ENCODE results near the gene SMYD3. TPM values are rescaled to one million over a fixed set of nuclear protein-coding genes. Genes with fewer than 3 reads are reported as not detected.

SMYD3 gene
- total RNA-seq, 1 donor from 2014 or later = 80.8 TPM

GRCh38 chr1:246550402-246550801, 43.3 kb upstream of the SMYD3 start:
- Histone ChIP-seq H2AFZ (ENCODE audit: low read depth, low read length) (no peak overlapping the region), H3K79me2 (ENCODE audit: insufficient read depth, low read length) (peaks cover 20% of the 10 kb centered on the region), H3K27ac (ENCODE audit: low read depth, low read length) (no peak overlapping the region), H3K4me3 (ENCODE audit: insufficient read depth, low read depth, low read length) (no peak overlapping the region), H3K36me3 (ENCODE audit: insufficient read depth, low read length) (peaks cover 20% of the 10 kb centered on the region), H3K4me1 (ENCODE audit: insufficient read depth, low read length) (no peaks in the 10 kb centered on the region), H3K9ac (ENCODE audit: low read length) (no peak overlapping the region), H4K20me1 (ENCODE audit: insufficient read depth, low read length) (peaks cover 22% of the 10 kb centered on the region), H3K9me3 (ENCODE audit: insufficient read depth, low read depth, low read length) (no peaks in the 10 kb centered on the region), H3K27me3 (ENCODE audit: insufficient read depth, low read length) (no peaks in the 10 kb centered on the region), H3K4me2 (ENCODE audit: low read length) (no peak overlapping the region)
- no peak for FAIRE-seq
- Mint-ChIP-seq H3K27me3 (ENCODE audit: low read depth, unreplicated experiment) (no peaks in the 10 kb centered on the region), H3K27ac (ENCODE audit: unreplicated experiment) (no peak overlapping the region), H3K36me3 (ENCODE audit: low read depth, unreplicated experiment) (peaks cover 18% of the 10 kb centered on the region), H3K9me3 (ENCODE audit: unreplicated experiment) (no peaks in the 10 kb centered on the region), H3K4me1 (ENCODE audit: low read depth, unreplicated experiment) (no peaks in the 10 kb centered on the region), H3K4me3 (ENCODE audit: unreplicated experiment) (no peak overlapping the region)
- TF ChIP-seq EZH2 (IDR thresholded peaks at IDR 0.05; ENCODE audit: insufficient read depth, low read length) = no peak
- TF ChIP-seq, protein P1, sequence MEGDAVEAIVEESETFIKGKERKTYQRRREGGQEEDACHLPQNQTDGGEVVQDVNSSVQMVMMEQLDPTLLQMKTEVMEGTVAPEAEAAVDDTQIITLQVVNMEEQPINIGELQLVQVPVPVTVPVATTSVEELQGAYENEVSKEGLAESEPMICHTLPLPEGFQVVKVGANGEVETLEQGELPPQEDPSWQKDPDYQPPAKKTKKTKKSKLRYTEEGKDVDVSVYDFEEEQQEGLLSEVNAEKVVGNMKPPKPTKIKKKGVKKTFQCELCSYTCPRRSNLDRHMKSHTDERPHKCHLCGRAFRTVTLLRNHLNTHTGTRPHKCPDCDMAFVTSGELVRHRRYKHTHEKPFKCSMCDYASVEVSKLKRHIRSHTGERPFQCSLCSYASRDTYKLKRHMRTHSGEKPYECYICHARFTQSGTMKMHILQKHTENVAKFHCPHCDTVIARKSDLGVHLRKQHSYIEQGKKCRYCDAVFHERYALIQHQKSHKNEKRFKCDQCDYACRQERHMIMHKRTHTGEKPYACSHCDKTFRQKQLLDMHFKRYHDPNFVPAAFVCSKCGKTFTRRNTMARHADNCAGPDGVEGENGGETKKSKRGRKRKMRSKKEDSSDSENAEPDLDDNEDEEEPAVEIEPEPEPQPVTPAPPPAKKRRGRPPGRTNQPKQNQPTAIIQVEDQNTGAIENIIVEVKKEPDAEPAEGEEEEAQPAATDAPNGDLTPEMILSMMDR (IDR thresholded peaks at IDR 0.05; ENCODE audit: insufficient read depth, low read depth, low read length) = no peak
- DNase-seq (ENCODE audit: low read depth) = no peak

- Histone ChIP-seq H3K4me3 (ENCODE audit: insufficient read depth, low read depth, low read length) (no peak overlapping the region), H3K27ac (ENCODE audit: low read depth, low read length) (no peak overlapping the region), H3K4me2 (ENCODE audit: low read length) (no peak overlapping the region), H2AFZ (ENCODE audit: low read depth, low read length) (no peak overlapping the region), H3K27me3 (ENCODE audit: insufficient read depth, low read length) (no peaks in the 10 kb centered on the region), H4K20me1 (ENCODE audit: insufficient read depth, low read length) (peaks cover 22% of the 10 kb centered on the region), H3K9me3 (ENCODE audit: insufficient read depth, low read depth, low read length) (no peaks in the 10 kb centered on the region), H3K9ac (ENCODE audit: low read length) (no peak overlapping the region), H3K36me3 (ENCODE audit: insufficient read depth, low read length) (peaks cover 16% of the 10 kb centered on the region), H3K4me1 (ENCODE audit: insufficient read depth, low read length) (no peaks in the 10 kb centered on the region), H3K79me2 (ENCODE audit: insufficient read depth, low read length) (peaks cover 16% of the 10 kb centered on the region)
- no peak overlapping the region for H3K27ac Mint-ChIP-seq (ENCODE audit: unreplicated experiment)
- FAIRE-seq (no peak), DNase-seq (ENCODE audit: low read depth) (no peak)
- H3K9me3 Mint-ChIP-seq (ENCODE audit: unreplicated experiment) = no peaks in the 10 kb centered on the region
- TF ChIP-seq, protein P1 (IDR thresholded peaks at IDR 0.05; ENCODE audit: insufficient read depth, low read depth, low read length) = no peak
- TF ChIP-seq EZH2 (IDR thresholded peaks at IDR 0.05; ENCODE audit: insufficient read depth, low read length) = no peak
- no peaks in the 10 kb centered on the region for H3K4me1 Mint-ChIP-seq (ENCODE audit: low read depth, unreplicated experiment)
- H3K36me3 Mint-ChIP-seq (ENCODE audit: low read depth, unreplicated experiment) = peaks cover 13% of the 10 kb centered on the region
- no peaks in the 10 kb centered on the region for H3K27me3 Mint-ChIP-seq (ENCODE audit: low read depth, unreplicated experiment)
- H3K4me3 Mint-ChIP-seq (ENCODE audit: unreplicated experiment) = no peak overlapping the region
These were observed 42.6 kb upstream of the SMYD3 start for GRCh38 chr1:246549665-246550064.

DNA sequence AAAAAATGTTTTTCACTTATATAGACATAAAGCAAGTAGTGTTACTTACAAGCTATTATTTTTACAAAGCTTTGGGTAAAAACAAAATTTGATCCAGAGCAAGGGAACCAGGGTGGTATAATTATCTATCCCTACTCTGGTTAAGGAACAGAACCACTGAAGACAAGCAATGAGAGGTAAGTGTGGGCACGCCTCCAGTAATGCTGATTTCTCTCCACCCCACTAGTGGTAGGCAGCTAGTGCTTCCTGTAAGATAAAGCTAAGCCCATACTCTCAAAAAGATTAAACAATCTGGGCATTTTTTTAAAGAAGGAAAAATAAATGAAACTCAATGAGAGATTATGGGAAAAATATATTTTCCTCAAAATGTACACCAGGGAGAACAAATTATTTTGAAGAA, 36.9 kb upstream of the SMYD3 start:
- H3K4me3 Mint-ChIP-seq (ENCODE audit: unreplicated experiment) = no peak overlapping the region
- H3K79me2 ChIP-seq (ENCODE audit: insufficient read depth, low read length) = no peaks in the 10 kb centered on the region
- no peak overlapping the region for H3K4me2 ChIP-seq (ENCODE audit: low read length)
- H3K9ac ChIP-seq (ENCODE audit: low read length) = no peak overlapping the region
- no peak overlapping the region for H3K4me3 ChIP-seq (ENCODE audit: insufficient read depth, low read depth, low read length)
- DNase-seq (ENCODE audit: low read depth) = no peak
- H3K27me3 ChIP-seq (ENCODE audit: insufficient read depth, low read length) = no peaks in the 10 kb centered on the region
- no peak overlapping the region for H2AFZ ChIP-seq (ENCODE audit: low read depth, low read length)
- H3K36me3 ChIP-seq (ENCODE audit: insufficient read depth, low read length) = peaks cover 28% of the 10 kb centered on the region
- H3K9me3 Mint-ChIP-seq (ENCODE audit: unreplicated experiment) = no peaks in the 10 kb centered on the region
- H3K4me1 Mint-ChIP-seq (ENCODE audit: low read depth, unreplicated experiment) = no peaks in the 10 kb centered on the region
- H3K27me3 Mint-ChIP-seq (ENCODE audit: low read depth, unreplicated experiment) = no peaks in the 10 kb centered on the region
- H4K20me1 ChIP-seq (ENCODE audit: insufficient read depth, low read length) = no peaks in the 10 kb centered on the region
- H3K9me3 ChIP-seq (ENCODE audit: insufficient read depth, low read depth, low read length) = no peaks in the 10 kb centered on the region
- FAIRE-seq = no peak
- H3K27ac ChIP-seq (ENCODE audit: low read depth, low read length) = no peak overlapping the region
- H3K36me3 Mint-ChIP-seq (ENCODE audit: low read depth, unreplicated experiment) = peaks cover 9% of the 10 kb centered on the region
- H3K27ac Mint-ChIP-seq (ENCODE audit: unreplicated experiment) = no peak overlapping the region
- TF ChIP-seq EZH2 (IDR thresholded peaks at IDR 0.05; ENCODE audit: insufficient read depth, low read length) = no peak
- TF ChIP-seq, protein P1 (IDR thresholded peaks at IDR 0.05; ENCODE audit: insufficient read depth, low read depth, low read length) = no peak
- H3K4me1 ChIP-seq (ENCODE audit: insufficient read depth, low read length) = no peaks in the 10 kb centered on the region

All from astrocyte (in vitro differentiated cells and primary cell).